GM12878 (cell line): ENCODE measurements around the gene CDC123. TPM values are rescaled to one million over a fixed set of nuclear protein-coding genes. Genes with fewer than 3 reads are reported as not detected.

ENCODE experiments used
- ATAC-seq: fragments of 200-7000 bp; cut with Tn5 transposase; 3 replicates; pipeline ENCODE4 v1.9.1; 2020; ENCODE audit warnings: mild to moderate bottlenecking, moderate library complexity
- BruUV-seq: library from RNA; stranded (reverse); fragments of 400-500 nt; replicated peaks from 2 replicates; lab custom pipeline; 2021; lab: Mats Ljungman, UMichigan
- CTCF ChIA-PET: fragments of 300-600 bp; sonication (Branson Sonifier 250); formaldehyde crosslinking; extraction: SDS; loops from one replicate; lab custom pipeline; 2021; ENCODE audit warnings: inconsistent platforms; lab: Yijun Ruan, JAX
- POLR2A ChIA-PET: fragments of 350-600 bp; formaldehyde crosslinking; extraction: SDS; loops from one replicate; lab custom pipeline; 2021; ENCODE audit warnings: inconsistent platforms; lab: Charles Lee
- RAD21 ChIA-PET: fragments of 300-600 bp; sonication (Branson Sonifier 250); formaldehyde crosslinking; loops from one replicate; lab custom pipeline; 2023; ENCODE audit warnings: antibody characterized with exemption; ENCODE audit not compliant: unreplicated experiment; lab: Charles Lee
- SMC1A ChIA-PET: fragments of 300-600 bp; sonication (Branson Sonifier 250); formaldehyde crosslinking; loops from one replicate; lab custom pipeline; 2023; ENCODE audit not compliant: unreplicated experiment, uncharacterized antibody; lab: Charles Lee
- DNase-seq: peaks from one replicate; pipeline ENCODE4 v3.0.0-alpha.2; 2011; ENCODE audit warnings: low read depth, low spot score
- FAIRE-seq: peaks from 3 replicates; lab custom pipeline; 2011; peaks lifted over from hg19 to GRCh38; lab: Jason Lieb, UNC
- H2AFZ ChIP-seq: 2 replicates; pipeline ENCODE4 v1.6.0; 2011; ENCODE audit warnings: low read depth, low read length, control low read depth; ENCODE audit not compliant: control insufficient read depth
- H3K27ac ChIP-seq: 2 replicates; pipeline ENCODE4 v1.5.1; 2011; ENCODE audit warnings: control low read depth; ENCODE audit not compliant: control insufficient read depth, insufficient read depth
- H3K27me3 ChIP-seq, 2 experiments: replicated peaks in 1 of 2; 2 replicates each; pipeline versions ENCODE4 v1.6.0 to v1.6.1; 2011; ENCODE audit warnings: low read length in 1 of 2; ENCODE audit not compliant: control insufficient read depth in 2 of 2, insufficient read depth in 2 of 2
- H3K36me3 ChIP-seq, 2 experiments: 2 replicates each; pipeline ENCODE4 v1.5.1; 2011; ENCODE audit warnings: low read length in 1 of 2; ENCODE audit not compliant: control insufficient read depth in 2 of 2, insufficient read depth in 2 of 2
- H3K4me1 ChIP-seq: 2 replicates; pipeline ENCODE4 v1.6.1; 2011; ENCODE audit warnings: mild to moderate bottlenecking, low read length, moderate library complexity, mixed read lengths; ENCODE audit not compliant: control insufficient read depth, insufficient read depth
- H3K4me2 ChIP-seq: 2 replicates; pipeline ENCODE4 v1.6.0; 2011; ENCODE audit warnings: control low read depth; ENCODE audit not compliant: control insufficient read depth, insufficient read depth
- H3K4me3 ChIP-seq: fragments of 200-600 bp; sonication (generic); 2 replicates; pipeline ENCODE4 v1.5.1; 2016
- H3K79me2 ChIP-seq: 2 replicates; pipeline ENCODE4 v1.6.0; 2011; ENCODE audit warnings: low read length; ENCODE audit not compliant: control insufficient read depth, insufficient read depth
- H3K9ac ChIP-seq: 2 replicates; pipeline ENCODE4 v1.8.0; 2011; ENCODE audit warnings: low read length, control low read depth, mixed read lengths; ENCODE audit not compliant: control insufficient read depth, insufficient read depth
- H3K9me3 ChIP-seq: replicated peaks from 3 replicates; pipeline ENCODE4 v1.5.1; 2011; ENCODE audit warnings: mild to moderate bottlenecking, low read length; ENCODE audit not compliant: control insufficient read depth, insufficient read depth
- H4K20me1 ChIP-seq: 2 replicates; pipeline ENCODE4 v1.6.0; 2011; ENCODE audit not compliant: control insufficient read depth, insufficient read depth
- ATF2 ChIP-seq: IDR thresholded peaks from 2 replicates; pipeline ENCODE4 v1.6.1; 2012; ENCODE audit warnings: low read length, inconsistent platforms
- EED ChIP-seq: sonication (generic); IDR thresholded peaks from 2 replicates; pipeline ENCODE4 v1.6.1; 2016; ENCODE audit warnings: antibody characterized with exemption, low read depth
- EGR1 ChIP-seq, 2 experiments: IDR thresholded peaks; 1 replicate in 1 of 2; 2 replicates in 1 of 2; pipeline ENCODE4 v1.6.1; 2011 to 2012; ENCODE audit warnings: low read depth in 2 of 2, low read length in 2 of 2, borderline replicate concordance in 1 of 2, mild to moderate bottlenecking in 1 of 2, moderate library complexity in 1 of 2
- FOXK2 ChIP-seq: fragments of 450-650 bp; IDR thresholded peaks from 2 replicates; pipeline ENCODE4 v1.6.1; 2017; ENCODE audit warnings: mild to moderate bottlenecking, moderate library complexity
- HDGF ChIP-seq: fragments of 450-650 bp; IDR thresholded peaks from 2 replicates; pipeline ENCODE4 v1.6.1; 2016; ENCODE audit warnings: antibody characterized with exemption
- JUNB ChIP-seq: IDR thresholded peaks from 2 replicates; pipeline ENCODE4 v1.6.1; 2016; ENCODE audit warnings: antibody characterized with exemption, mild to moderate bottlenecking
- MEF2B ChIP-seq: fragments of 450-650 bp; IDR thresholded peaks from 2 replicates; pipeline ENCODE4 v1.6.1; 2018; ENCODE audit warnings: mild to moderate bottlenecking, moderate library complexity; ENCODE audit not compliant: partially characterized antibody, poor library complexity, severe bottlenecking
- PAX8 ChIP-seq: fragments of 450-650 bp; IDR thresholded peaks from 2 replicates; pipeline ENCODE4 v1.6.1; 2017; ENCODE audit warnings: mild to moderate bottlenecking, moderate library complexity
- REST ChIP-seq: IDR thresholded peaks from 2 replicates; pipeline ENCODE4 v1.6.1; 2012; ENCODE audit warnings: mild to moderate bottlenecking, low read depth, low read length
- SP1 ChIP-seq: IDR thresholded peaks from one replicate; pipeline ENCODE4 v1.6.1; 2011; ENCODE audit warnings: low read depth, low read length
- TARDBP ChIP-seq: IDR thresholded peaks from 2 replicates; pipeline ENCODE4 v1.6.1; 2016; ENCODE audit warnings: borderline replicate concordance
- USF2 ChIP-seq: IDR thresholded peaks from 2 replicates; pipeline ENCODE4 v1.6.1; 2011; ENCODE audit warnings: low read depth, low read length, improper control_type of control experiment, borderline replicate concordance
- ZNF207 ChIP-seq: fragments of 450-650 bp; IDR thresholded peaks from 2 replicates; pipeline ENCODE4 v1.6.1; 2014; ENCODE audit warnings: antibody characterized with exemption, mild to moderate bottlenecking, borderline replicate concordance
- ZNF24 ChIP-seq: fragments of 450-650 bp; IDR thresholded peaks from 2 replicates; pipeline ENCODE4 v1.6.1; 2017; ENCODE audit warnings: antibody characterized with exemption, mild to moderate bottlenecking
- WGBS: methylation state at CpG from one replicate; pipeline ENCODE4 v1.1.6; 2016; ENCODE audit warnings: low lambda C conversion rate; ENCODE audit not compliant: insufficient replicate concordance, insufficient coverage; ENCODE audit errors: missing lambda C conversion rate; 5-methylcytosine and 5-hydroxymethylcytosine counted together
- in situ Hi-C: fragments of 300-500 bp; cut with MboI; formaldehyde crosslinking; loops from 9 replicates; pipeline ENCODE4 v1.14.3; 2018; ENCODE audit warnings: mixed read lengths
- intact Hi-C: fragments of 100-400 bp; cut with micrococcal nuclease; formaldehyde crosslinking; loops from one replicate; pipeline ENCODE4 v1.14.2; 2022; ENCODE audit not compliant: unreplicated experiment
- polyA plus RNA-seq, 11 experiments: library from polyadenylated mRNA; depleted of rRNA in 4 of 11; unstranded in 6 of 11; stranded (reverse) in 5 of 11; fragments of >200 nt; fragmentation: Nextera tagmentation in 4 of 11; fragmentation: Illumina TruSeq in 1 of 11; extraction: Ambion mirVana in 4 of 11; extraction: Trizol in 1 of 11; gene quantifications; 1 replicate in 1 of 11; 2 replicates in 10 of 11; pipeline versions ENCODE4 v1.2.1 to v1.2.3, GENCODE V29; 2011 to 2016; ENCODE audit warnings: inconsistent platforms in 2 of 11, missing spikeins in 2 of 11, low read depth in 1 of 11
- total RNA-seq, 4 experiments: library from RNA; depleted of rRNA in 3 of 4; stranded (reverse); fragments of >200 nt in 3 of 4; fragmentation: Illumina TruSeq in 1 of 4; extraction: Trizol in 1 of 4; gene quantifications; 2 replicates each; pipeline versions ENCODE4 v1.2.1 to v1.2.3, GENCODE V29; 2013 to 2021
- TF ChIP-seq, protein P1 (sequence below): fragments of 450-650 bp; IDR thresholded peaks from 2 replicates; pipeline ENCODE4 v1.6.1; 2017; ENCODE audit warnings: borderline replicate concordance

CDC123 gene
- total and polyA plus RNA-seq, 10 of the 15 experiments (the other 5 are each of a cell fraction or from before 2014, with no cell fraction given): 128 to 360 (median 209) TPM

GRCh38 chr10:12179606-12180170, 16.3 kb upstream of the CDC123 start (continued):
- TF ChIP-seq, protein P1, sequence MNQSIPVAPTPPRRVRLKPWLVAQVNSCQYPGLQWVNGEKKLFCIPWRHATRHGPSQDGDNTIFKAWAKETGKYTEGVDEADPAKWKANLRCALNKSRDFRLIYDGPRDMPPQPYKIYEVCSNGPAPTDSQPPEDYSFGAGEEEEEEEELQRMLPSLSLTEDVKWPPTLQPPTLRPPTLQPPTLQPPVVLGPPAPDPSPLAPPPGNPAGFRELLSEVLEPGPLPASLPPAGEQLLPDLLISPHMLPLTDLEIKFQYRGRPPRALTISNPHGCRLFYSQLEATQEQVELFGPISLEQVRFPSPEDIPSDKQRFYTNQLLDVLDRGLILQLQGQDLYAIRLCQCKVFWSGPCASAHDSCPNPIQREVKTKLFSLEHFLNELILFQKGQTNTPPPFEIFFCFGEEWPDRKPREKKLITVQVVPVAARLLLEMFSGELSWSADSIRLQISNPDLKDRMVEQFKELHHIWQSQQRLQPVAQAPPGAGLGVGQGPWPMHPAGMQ: no peak
- TF ChIP-seq TARDBP (no peak), PAX8 (no peak), EED (no peak), JUNB (no peak), FOXK2 (no peak)

DNA sequence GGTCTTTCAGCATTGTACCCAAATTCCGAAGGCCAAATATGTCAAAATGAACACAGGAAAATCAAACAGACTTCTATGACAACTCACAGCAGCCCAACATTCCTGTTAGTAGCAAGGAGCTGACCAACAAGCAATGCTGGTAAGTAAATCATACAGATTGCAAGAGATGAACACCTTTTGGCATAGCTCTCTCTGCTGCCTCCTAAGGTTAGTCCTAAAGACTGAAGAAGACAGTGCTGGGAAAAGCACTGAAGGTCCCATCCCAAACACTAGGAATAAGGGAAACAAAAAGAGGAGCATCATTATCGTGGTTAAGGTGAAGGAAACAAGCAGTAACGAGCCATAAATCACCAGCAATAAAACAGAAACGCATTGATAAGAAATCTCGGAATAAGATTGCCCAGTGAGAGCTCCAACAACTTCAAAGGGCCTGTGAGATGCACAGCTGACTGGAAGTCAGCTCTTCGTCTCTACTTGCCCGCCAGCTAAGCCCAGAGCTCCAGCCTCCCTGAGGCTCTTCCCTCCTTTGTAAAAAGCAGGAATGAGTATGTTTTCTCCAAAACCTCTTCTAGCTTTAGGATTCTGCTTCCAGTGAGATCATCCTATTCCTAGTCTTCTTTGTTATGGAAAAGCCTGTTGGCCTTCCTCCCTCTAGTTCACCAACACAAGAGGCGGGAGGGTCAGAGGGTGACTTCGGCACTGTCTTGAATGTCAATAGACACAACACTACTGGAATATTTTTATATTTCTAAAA, 15.6 kb upstream of the CDC123 start:
- H3K36me3 ChIP-seq: peaks cover 6 to 16% of the 10 kb centered on the region in 2 experiments
- H3K27me3 ChIP-seq: no peaks in the 10 kb centered on the region
- DNase-seq (no peak), ATAC-seq (no peak), FAIRE-seq (no peak)
- no peak overlapping the region for H2AFZ ChIP-seq
- RAD21 ChIA-PET: no interaction called here
- no peak overlapping the region for H3K4me2 ChIP-seq
- H3K4me3 ChIP-seq: no peak overlapping the region
- no peak overlapping the region for H3K27ac ChIP-seq
- WGBS: 88% methylated on average over 9 of the region's 9 CpGs
- intact Hi-C loops: no loop called here
- no TSS peak for BruUV-seq
- H3K79me2 ChIP-seq: no peaks in the 10 kb centered on the region
- no peaks in the 10 kb centered on the region for H3K4me1 ChIP-seq
- POLR2A ChIA-PET: interaction anchor here (1.6 kb wide), 1 partner anchor 40 kb away, joined by 3 read pairs; no protein-coding TSS in a partner anchor
- H4K20me1 ChIP-seq: no peaks in the 10 kb centered on the region
- CTCF ChIA-PET: interaction anchor here (0.9 kb wide), 1 partner anchor 50 kb away, joined by 3 read pairs; no protein-coding TSS in a partner anchor
- no peak overlapping the region for H3K9ac ChIP-seq
- SMC1A ChIA-PET: interaction anchor here (0.6 to 1.1 kb wide), 4 partner anchors 11 to 155 kb away, joined by 3 read pairs; no protein-coding TSS in a partner anchor
- in situ Hi-C loops: no loop called here
- TF ChIP-seq ATF2 (no peak), USF2 (no peak), SP1 (no peak), ZNF24 (no peak), MEF2B (no peak), EGR1 (IDR thresholded peaks at IDR 0.05; ENCODE audit: borderline replicate concordance in 1 of 2, low read depth in 2 of 2, low read length in 2 of 2) (no peak), HDGF (no peak), REST (no peak), ZNF207 (no peak)
- H3K9me3 ChIP-seq: no peaks in the 10 kb centered on the region
